ENCODE data around the gene LGR6.

LGR6 gene

GRCh38 chr1:202242080-202242419, 48.5 kb downstream of the LGR6 start:
- H3K27me3 ChIP-seq (replicated peaks; ENCODE audit: insufficient read depth, low read length) = peaks cover 35% of the 10 kb centered on the region
- H3K4me3 ChIP-seq (ENCODE audit: low read length) = no peak overlapping the region
- H3K27ac ChIP-seq (ENCODE audit: low read length) = no peak overlapping the region
- H3K4me1 ChIP-seq (ENCODE audit: low read length) = no peaks in the 10 kb centered on the region
- no peaks in the 10 kb centered on the region for H3K9me3 ChIP-seq (replicated peaks; ENCODE audit: insufficient read depth, low read length)
- TF ChIP-seq, protein P1, sequence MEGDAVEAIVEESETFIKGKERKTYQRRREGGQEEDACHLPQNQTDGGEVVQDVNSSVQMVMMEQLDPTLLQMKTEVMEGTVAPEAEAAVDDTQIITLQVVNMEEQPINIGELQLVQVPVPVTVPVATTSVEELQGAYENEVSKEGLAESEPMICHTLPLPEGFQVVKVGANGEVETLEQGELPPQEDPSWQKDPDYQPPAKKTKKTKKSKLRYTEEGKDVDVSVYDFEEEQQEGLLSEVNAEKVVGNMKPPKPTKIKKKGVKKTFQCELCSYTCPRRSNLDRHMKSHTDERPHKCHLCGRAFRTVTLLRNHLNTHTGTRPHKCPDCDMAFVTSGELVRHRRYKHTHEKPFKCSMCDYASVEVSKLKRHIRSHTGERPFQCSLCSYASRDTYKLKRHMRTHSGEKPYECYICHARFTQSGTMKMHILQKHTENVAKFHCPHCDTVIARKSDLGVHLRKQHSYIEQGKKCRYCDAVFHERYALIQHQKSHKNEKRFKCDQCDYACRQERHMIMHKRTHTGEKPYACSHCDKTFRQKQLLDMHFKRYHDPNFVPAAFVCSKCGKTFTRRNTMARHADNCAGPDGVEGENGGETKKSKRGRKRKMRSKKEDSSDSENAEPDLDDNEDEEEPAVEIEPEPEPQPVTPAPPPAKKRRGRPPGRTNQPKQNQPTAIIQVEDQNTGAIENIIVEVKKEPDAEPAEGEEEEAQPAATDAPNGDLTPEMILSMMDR (IDR thresholded peaks at IDR 0.05; ENCODE audit: low read length) = no peak
- TF ChIP-seq EZH2phosphoT487 (IDR thresholded peaks at IDR 0.05; ENCODE audit: low read length) (no peak), EZH2 (optimal IDR thresholded peaks at IDR 0.05; ENCODE audit: low read depth, low read length) (no peak)
- no peaks in the 10 kb centered on the region for H3K36me3 ChIP-seq (replicated peaks; ENCODE audit: insufficient read depth, low read length)
- H4K20me1 ChIP-seq (ENCODE audit: insufficient read depth, low read length) = no peaks in the 10 kb centered on the region
- no peak overlapping the region for H2AFZ ChIP-seq (ENCODE audit: low read length)
- DNase-seq = no peak
- H3K79me2 ChIP-seq (ENCODE audit: low read length) = no peaks in the 10 kb centered on the region
- no peaks in the 10 kb centered on the region for H3K9me2 ChIP-seq (replicated peaks; ENCODE audit: insufficient read depth, low read length)
- no peak overlapping the region for H3K4me2 ChIP-seq (ENCODE audit: low read depth, low read length)
- no peaks in the 10 kb centered on the region for H3F3A ChIP-seq (ENCODE audit: insufficient read depth, low read length)
- H3K9ac ChIP-seq (ENCODE audit: low read length) = no peak overlapping the region

GRCh38 chr1:202243006-202243405, 49.4 kb downstream of the LGR6 start:
- Histone ChIP-seq H3K27me3 (replicated peaks; ENCODE audit: insufficient read depth, low read length) (peaks cover 29% of the 10 kb centered on the region), H3K9me3 (replicated peaks; ENCODE audit: insufficient read depth, low read length) (no peaks in the 10 kb centered on the region), H3K27ac (ENCODE audit: low read length) (no peak overlapping the region), H3K36me3 (replicated peaks; ENCODE audit: insufficient read depth, low read length) (no peaks in the 10 kb centered on the region), H3K4me2 (ENCODE audit: low read depth, low read length) (no peak overlapping the region), H3K79me2 (ENCODE audit: low read length) (no peaks in the 10 kb centered on the region), H4K20me1 (ENCODE audit: insufficient read depth, low read length) (no peaks in the 10 kb centered on the region), H3K4me3 (ENCODE audit: low read length) (no peak overlapping the region), H3K9ac (ENCODE audit: low read length) (no peak overlapping the region), H3F3A (ENCODE audit: insufficient read depth, low read length) (no peaks in the 10 kb centered on the region), H2AFZ (ENCODE audit: low read length) (no peak overlapping the region), H3K4me1 (ENCODE audit: low read length) (no peaks in the 10 kb centered on the region), H3K9me2 (replicated peaks; ENCODE audit: insufficient read depth, low read length) (no peaks in the 10 kb centered on the region)
- no peak for DNase-seq
- TF ChIP-seq EZH2phosphoT487 (IDR thresholded peaks at IDR 0.05; ENCODE audit: low read length) (no peak), EZH2 (optimal IDR thresholded peaks at IDR 0.05; ENCODE audit: low read depth, low read length) (no peak)
- TF ChIP-seq, protein P1 (IDR thresholded peaks at IDR 0.05; ENCODE audit: low read length) = no peak

- Histone ChIP-seq H3K9ac (ENCODE audit: low read length) (no peak overlapping the region), H3K27ac (ENCODE audit: low read length) (no peak overlapping the region), H4K20me1 (ENCODE audit: insufficient read depth, low read length) (no peaks in the 10 kb centered on the region), H3K79me2 (ENCODE audit: low read length) (no peaks in the 10 kb centered on the region), H3K36me3 (replicated peaks; ENCODE audit: insufficient read depth, low read length) (no peaks in the 10 kb centered on the region), H3K9me2 (replicated peaks; ENCODE audit: insufficient read depth, low read length) (no peaks in the 10 kb centered on the region), H3K9me3 (replicated peaks; ENCODE audit: insufficient read depth, low read length) (no peaks in the 10 kb centered on the region), H2AFZ (ENCODE audit: low read length) (no peak overlapping the region), H3K4me3 (ENCODE audit: low read length) (no peak overlapping the region), H3F3A (ENCODE audit: insufficient read depth, low read length) (no peaks in the 10 kb centered on the region), H3K27me3 (replicated peaks; ENCODE audit: insufficient read depth, low read length) (peaks cover 28% of the 10 kb centered on the region), H3K4me1 (ENCODE audit: low read length) (no peaks in the 10 kb centered on the region), H3K4me2 (ENCODE audit: low read depth, low read length) (no peak overlapping the region)
- TF ChIP-seq, protein P1 (IDR thresholded peaks at IDR 0.05; ENCODE audit: low read length) = no peak
- no peak for TF ChIP-seq EZH2 (optimal IDR thresholded peaks at IDR 0.05; ENCODE audit: low read depth, low read length)
- no peak for TF ChIP-seq EZH2phosphoT487 (IDR thresholded peaks at IDR 0.05; ENCODE audit: low read length)
- DNase-seq = no peak
These were observed 51.3 kb downstream of the LGR6 start for GRCh38 chr1:202244841-202245261.

Measured in MM.1S (cell line).